K562 (cell line): ENCODE results near the gene JADE3. TPM values are rescaled to one million over a fixed set of nuclear protein-coding genes. Genes with fewer than 3 reads are reported as not detected.

Experiments used
- ATAC-seq: fragments of 200-7000 bp; cut with Tn5 transposase; 3 replicates; pipeline ENCODE4 v1.9.1; 2020; ENCODE audit warnings: moderate library complexity
- BruUV-seq: library from RNA; stranded (reverse); fragments of 400-500 nt; replicated peaks from 2 replicates; lab custom pipeline; 2021; lab: Mats Ljungman, UMichigan
- CTCF ChIA-PET: fragments of 300-600 bp; formaldehyde crosslinking; extraction: SDS; loops from one replicate; lab custom pipeline; 2021; ENCODE audit warnings: low intra/inter-chr PET ratio; lab: Yijun Ruan, JAX
- POLR2A ChIA-PET: fragments of 300-600, 350-650 bp; sonication (Branson Sonifier 250); formaldehyde crosslinking; extraction: SDS; loops from one replicate; lab custom pipeline; 2021; ENCODE audit warnings: antibody characterized with exemption, inconsistent platforms; lab: Yijun Ruan, JAX
- DNase-seq, 4 experiments: peaks; one replicate each; pipeline versions ENCODE4 v3.0.0 to v3.0.0-alpha.2; 2011 to 2018; ENCODE audit warnings: low spot score in 3 of 4, mixed read lengths in 3 of 4; ENCODE audit errors: extremely low read depth in 1 of 4
- FAIRE-seq: peaks from 2 replicates; lab custom pipeline; 2011; peaks lifted over from hg19 to GRCh38; lab: Jason Lieb, UNC
- H2AFZ ChIP-seq: 2 replicates; pipeline ENCODE4 v1.6.0; 2011; ENCODE audit warnings: low read depth, low read length, control low read depth, inconsistent platforms
- H3K27ac ChIP-seq: fragments of 200-600 bp; 3 replicates; pipeline ENCODE4 v1.8.0; 2011; ENCODE audit warnings: low read depth, mild to moderate bottlenecking, control low read depth, inconsistent platforms, low read length, moderate library complexity, mixed read lengths; ENCODE audit errors: extremely low read depth
- H3K27me3 ChIP-seq, 2 experiments: fragments of 300-600 bp in 1 of 2; 2 replicates in 1 of 2; 3 replicates in 1 of 2; pipeline versions ENCODE4 v1.6.0 to v1.8.0; 2011; ENCODE audit warnings: inconsistent platforms in 2 of 2, low read length in 2 of 2, mild to moderate bottlenecking in 1 of 2, mixed read lengths in 1 of 2, moderate library complexity in 1 of 2; ENCODE audit not compliant: control insufficient read depth in 2 of 2, insufficient read depth in 2 of 2
- H3K36me3 ChIP-seq: fragments of 300-600 bp; 3 replicates; pipeline ENCODE4 v1.8.0; 2011; ENCODE audit warnings: mild to moderate bottlenecking, low read length, inconsistent platforms; ENCODE audit not compliant: control insufficient read depth, insufficient read depth
- H3K4me1 ChIP-seq, 2 experiments: fragments of 200-600 bp in 1 of 2; replicated peaks in 1 of 2; 2 replicates in 1 of 2; 3 replicates in 1 of 2; pipeline versions ENCODE4 v1.5.1 to v1.8.0; 2011; ENCODE audit warnings: inconsistent platforms in 2 of 2, low read length in 2 of 2, mild to moderate bottlenecking in 1 of 2, mixed read lengths in 1 of 2, moderate library complexity in 1 of 2; ENCODE audit not compliant: control insufficient read depth in 2 of 2, insufficient read depth in 2 of 2
- H3K4me2 ChIP-seq: 2 replicates; pipeline ENCODE4 v1.6.1; 2011; ENCODE audit warnings: low read length, control low read depth, inconsistent platforms, mixed read lengths; ENCODE audit not compliant: insufficient read depth
- H3K4me3 ChIP-seq: fragments of 200-600 bp; sonication (generic), shearing (Covaris generic); 2 replicates; pipeline ENCODE4 v1.5.1; 2016; ENCODE audit warnings: control low read depth, inconsistent platforms
- H3K79me2 ChIP-seq: fragments of 200-600 bp; 3 replicates; pipeline ENCODE4 v1.8.0; 2011; ENCODE audit warnings: low read length, inconsistent platforms; ENCODE audit not compliant: control insufficient read depth, insufficient read depth
- H3K9ac ChIP-seq, 2 experiments: 2 replicates each; pipeline versions ENCODE4 v1.6.0 to v1.6.1; 2011; ENCODE audit warnings: low read depth in 2 of 2, low read length in 2 of 2, control low read depth in 1 of 2, inconsistent platforms in 1 of 2, mild to moderate bottlenecking in 1 of 2, mixed read lengths in 1 of 2; ENCODE audit not compliant: insufficient read depth in 1 of 2
- H3K9me1 ChIP-seq: one replicate; pipeline ENCODE4 v1.6.0; 2011; ENCODE audit warnings: inconsistent platforms, mild to moderate bottlenecking, low read length, moderate library complexity; ENCODE audit not compliant: control insufficient read depth, insufficient read depth
- H3K9me3 ChIP-seq: replicated peaks from 2 replicates; pipeline ENCODE4 v1.5.1; 2011; ENCODE audit warnings: low read depth, low read length, inconsistent platforms; ENCODE audit not compliant: control insufficient read depth, insufficient read depth
- H4K20me1 ChIP-seq: replicated peaks from 2 replicates; pipeline ENCODE4 v1.6.1; 2011; ENCODE audit warnings: low read length, inconsistent platforms, mixed read lengths; ENCODE audit not compliant: control insufficient read depth, insufficient read depth
- ADNP ChIP-seq: fragments of 200-800 bp; sonication (Bioruptor generic); IDR thresholded peaks from 2 replicates; pipeline ENCODE4 v1.6.1; 2016; ENCODE audit warnings: missing genetic modification characterization, missing compliant biosample characterization
- CBX2 ChIP-seq: fragments of 200-600 bp; sonication (generic); IDR thresholded peaks from one replicate; pipeline ENCODE4 v1.6.1; 2012; ENCODE audit warnings: mild to moderate bottlenecking, low read length, inconsistent platforms; ENCODE audit not compliant: insufficient read depth, poor library complexity, severe bottlenecking
- CREBBP ChIP-seq: IDR thresholded peaks from one replicate; pipeline ENCODE4 v1.6.1; 2012; ENCODE audit warnings: low read depth, mild to moderate bottlenecking, control low read depth, inconsistent platforms, low read length
- DACH1 ChIP-seq: fragments of 450-650 bp; IDR thresholded peaks from 2 replicates; pipeline ENCODE4 v1.6.1; 2018; ENCODE audit not compliant: partially characterized antibody
- EHMT2 ChIP-seq: fragments of 450-650 bp; IDR thresholded peaks from 2 replicates; pipeline ENCODE4 v1.6.1; 2018; ENCODE audit warnings: antibody characterized with exemption
- IFI16 ChIP-seq: fragments of 250-450 bp; sonication (Bioruptor Pico); IDR thresholded peaks from 2 replicates; pipeline ENCODE4 v2.1.2; 2022; ENCODE audit warnings: mild to moderate bottlenecking, inconsistent platforms
- JUN ChIP-seq, 2 experiments: sonication (generic) in 1 of 2; formaldehyde crosslinking in 1 of 2; IDR thresholded peaks; 2 replicates each; pipeline versions ENCODE4 v1.6.1 to v1.8.0; 2012 to 2022; ENCODE audit warnings: borderline replicate concordance in 2 of 2, mild to moderate bottlenecking in 2 of 2, improper control_type of control experiment in 1 of 2, low read depth in 1 of 2, low read length in 1 of 2, missing genetic modification reagents in 1 of 2
- JUNB ChIP-seq: fragments of 450-650 bp; formaldehyde crosslinking; conservative IDR thresholded peaks from 2 replicates; pipeline ENCODE4 v1.4.0; 2020; ENCODE audit warnings: mild to moderate bottlenecking
- MTA3 ChIP-seq: fragments of 450-650 bp; formaldehyde crosslinking; IDR thresholded peaks from 2 replicates; pipeline ENCODE4 v1.6.1; 2017; ENCODE audit warnings: mild to moderate bottlenecking, borderline replicate concordance
- NEUROD1 ChIP-seq: fragments of 150-350 bp; IDR thresholded peaks from 2 replicates; pipeline ENCODE4 v1.6.1; 2014; ENCODE audit warnings: borderline replicate concordance, low read length, low read depth; ENCODE audit not compliant: partially characterized antibody
- NFE2L1 ChIP-seq: fragments of 450-650 bp; IDR thresholded peaks from 2 replicates; pipeline ENCODE4 v1.6.1; 2016; ENCODE audit warnings: missing genetic modification characterization, low read depth, mild to moderate bottlenecking, missing compliant biosample characterization, moderate library complexity, borderline replicate concordance
- NR4A1 ChIP-seq, 2 experiments: fragments of 250-450 bp in 1 of 2; fragments of 450-650 bp in 1 of 2; sonication (Bioruptor Pico) in 1 of 2; IDR thresholded peaks; 2 replicates each; pipeline versions ENCODE4 v1.4.0 to v1.6.1; 2016 to 2020; ENCODE audit warnings: mild to moderate bottlenecking in 2 of 2, missing compliant biosample characterization in 1 of 2, missing genetic modification characterization in 1 of 2, moderate library complexity in 1 of 2
- POLR2AphosphoS2 ChIP-seq: IDR thresholded peaks from 2 replicates; pipeline ENCODE4 v1.6.1; 2012; ENCODE audit warnings: low read length, improper control_type of control experiment
- RNF2 ChIP-seq: sonication (generic); IDR thresholded peaks from 2 replicates; pipeline ENCODE4 v1.6.1; 2016
- SOX6 ChIP-seq: fragments of 450-650 bp; IDR thresholded peaks from 2 replicates; pipeline ENCODE4 v1.6.1; 2014; ENCODE audit warnings: mild to moderate bottlenecking
- TRIM28 ChIP-seq: fragments of 450-650 bp; IDR thresholded peaks from 2 replicates; pipeline ENCODE4 v1.6.1; 2017
- ZFP30 ChIP-seq: fragments of 250-450 bp; sonication (Bioruptor Pico); IDR thresholded peaks from 2 replicates; pipeline ENCODE4 v1.8.0; 2022; ENCODE audit warnings: moderate library complexity, mild to moderate bottlenecking, inconsistent platforms, borderline replicate concordance
- ZNF146 ChIP-seq: IDR thresholded peaks from one replicate; pipeline ENCODE4 v1.6.1; 2018; ENCODE audit warnings: missing compliant biosample characterization; ENCODE audit not compliant: unreplicated experiment
- ZNF316 ChIP-seq: fragments of 450-650 bp; IDR thresholded peaks from 2 replicates; pipeline ENCODE4 v1.6.1; 2016
- ZNF696 ChIP-seq: fragments of 250-450 bp; sonication (Bioruptor Pico); conservative IDR thresholded peaks from 2 replicates; pipeline ENCODE4 v1.4.0; 2020; ENCODE audit warnings: mild to moderate bottlenecking, moderate library complexity
- ZNF778 ChIP-seq: fragments of 450-650 bp; formaldehyde crosslinking; IDR thresholded peaks from 2 replicates; pipeline ENCODE4 v1.4.0; 2020; ENCODE audit warnings: mild to moderate bottlenecking, moderate library complexity
- WGBS: fragments of 100-300 bp; shearing (Covaris generic); methylation state at CpG from one replicate; pipeline ENCODE4 v1.1.6; 2016; ENCODE audit warnings: low coverage, mixed read lengths; ENCODE audit not compliant: insufficient coverage; ENCODE audit errors: missing lambda C conversion rate; 5-methylcytosine and 5-hydroxymethylcytosine counted together
- in situ Hi-C: fragments of 300-500 bp; cut with MboI; formaldehyde crosslinking; loops from 4 replicates; pipeline ENCODE4 v1.15.0; 2018; ENCODE audit warnings: inconsistent platforms, mixed read lengths
- intact Hi-C: fragments of 100-400 bp; cut with micrococcal nuclease; formaldehyde crosslinking; loops from 2 replicates; pipeline ENCODE4 v1.14.2; 2022
- polyA plus RNA-seq, 8 experiments: library from polyadenylated mRNA; depleted of rRNA in 4 of 8; stranded (reverse) in 5 of 8; unstranded in 3 of 8; fragments of >200 nt; fragmentation: Nextera tagmentation in 2 of 8; fragmentation: Illumina TruSeq in 1 of 8; extraction: Ambion mirVana in 2 of 8; extraction: Trizol in 1 of 8; gene quantifications; 2 replicates each; pipeline versions ENCODE4 v1.2.1 to v1.2.3, GENCODE V29; 2011 to 2014; ENCODE audit warnings: inconsistent platforms in 1 of 8, missing spikeins in 1 of 8
- total RNA-seq, 7 experiments: library from RNA; depleted of rRNA in 6 of 7; stranded (reverse); fragments of >200 nt in 6 of 7; fragmentation: Illumina TruSeq in 2 of 7; extraction: Trizol in 2 of 7; gene quantifications; 2 replicates each; pipeline versions ENCODE4 v1.2.1 to v1.2.3, GENCODE V29; 2011 to 2021; ENCODE audit warnings: low replicate concordance in 1 of 7

Gene JADE3
- total and polyA plus RNA-seq, 9 of the 15 experiments (the other 6 are each of a cell fraction or from before 2014, with no cell fraction given), result 2.6 to 10.0 (median 7.0) TPM

DNA sequence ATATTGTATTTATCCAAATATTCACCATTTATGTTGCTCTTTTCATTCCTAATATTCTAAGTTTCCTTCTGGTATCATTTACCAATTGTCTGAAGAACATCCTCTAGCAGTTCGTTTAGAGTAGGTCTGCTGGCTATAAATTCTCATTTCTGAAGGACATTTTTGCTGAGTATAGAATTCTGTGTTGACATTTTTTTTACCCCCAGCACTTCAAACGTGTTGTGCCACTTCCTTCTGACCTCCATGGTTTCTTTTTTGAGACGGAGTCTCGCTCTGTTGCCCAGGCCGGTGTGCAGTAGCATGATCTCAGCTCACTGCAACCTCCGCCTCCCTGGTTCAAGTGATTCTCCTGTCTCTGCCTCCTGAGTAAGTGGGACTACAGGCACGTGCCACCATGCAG lies 26.4 kb downstream of the JADE3 start:
- Histone ChIP-seq H4K20me1 (no peaks in the 10 kb centered on the region), H3K4me2 (no peak overlapping the region), H3K36me3 (no peaks in the 10 kb centered on the region), H3K79me2 (no peaks in the 10 kb centered on the region), H3K4me3 (no peak overlapping the region), H3K9me3 (no peaks in the 10 kb centered on the region), H3K27ac (no peak overlapping the region), H3K9me1 (no peaks in the 10 kb centered on the region), H3K9ac (no peak overlapping the region), H3K4me1 (no peaks in the 10 kb centered on the region), H2AFZ (no peak overlapping the region), H3K27me3 (no peaks in the 10 kb centered on the region)
- DNase-seq (no peak), ATAC-seq (no peak), FAIRE-seq (no peak)
- intact Hi-C loops, result no loop called here
- 21% methylated on average over 5 of the region's 7 CpGs for WGBS
- POLR2A ChIA-PET, result no interaction called here
- CTCF ChIA-PET, result no interaction called here
- in situ Hi-C loops, result no loop called here
- BruUV-seq, result no TSS peak
- TF ChIP-seq ZNF696 (CRISPR knock-in tag) (no peak), POLR2AphosphoS2 (no peak), DACH1 (no peak), CREBBP (no peak), ZNF316 (peak; percentile 20; the same call in 1 of the 2 replicates), CBX2 (no peak), EHMT2 (no peak)

GRCh38 chrX:46941341-46941740 lies 29.1 kb downstream of the JADE3 start:
- no TSS peak for BruUV-seq
- no peak overlapping the region for H3K9ac ChIP-seq
- in situ Hi-C loops (no loop called here), intact Hi-C loops (no loop called here)
- no peak for TF ChIP-seq NR4A1 (CRISPR knock-in tag; IDR thresholded peaks at IDR 0.05)
- no peak for TF ChIP-seq NR4A1 (tag; IDR thresholded peaks at IDR 0.05)
- no peak for TF ChIP-seq SOX6
- no peak for TF ChIP-seq NEUROD1
- no peak for TF ChIP-seq ZNF778 (CRISPR knock-in tag)
- no peak for TF ChIP-seq NFE2L1
- no peak for TF ChIP-seq ZNF146 (CRISPR knock-in tag)
- no peak for TF ChIP-seq ZFP30 (CRISPR knock-in tag)
- no peak for TF ChIP-seq ADNP
- TF ChIP-seq JUNB (CRISPR knock-in tag), result no peak
- TF ChIP-seq JUN (IDR thresholded peaks at IDR 0.05; ENCODE audit: borderline replicate concordance, low read depth, low read length), result no peak
- TF ChIP-seq JUN (CRISPR knock-in tag; IDR thresholded peaks at IDR 0.05; ENCODE audit: borderline replicate concordance), result no peak
- TF ChIP-seq TRIM28, result no peak
- TF ChIP-seq IFI16 (CRISPR knock-in tag), result no peak
- no peak for TF ChIP-seq MTA3
- no peak for TF ChIP-seq RNF2
- no peak overlapping the region for H2AFZ ChIP-seq
- H3K79me2 ChIP-seq, result no peaks in the 10 kb centered on the region; the same call in 2 of the 3 replicates
- no peak overlapping the region for H3K27ac ChIP-seq
- no peak for DNase-seq
- ATAC-seq, result no peak
- H3K27me3 ChIP-seq, result no peaks in the 10 kb centered on the region
- CTCF ChIA-PET, result no interaction called here
- H4K20me1 ChIP-seq, result no peaks in the 10 kb centered on the region
- no peak overlapping the region for H3K4me2 ChIP-seq
- H3K9me3 ChIP-seq, result no peaks in the 10 kb centered on the region
- no peaks in the 10 kb centered on the region for H3K9me1 ChIP-seq
- no peaks in the 10 kb centered on the region for H3K36me3 ChIP-seq
- H3K4me1 ChIP-seq, result no peaks in the 10 kb centered on the region
- POLR2A ChIA-PET, result no interaction called here
- FAIRE-seq, result no peak
- H3K4me3 ChIP-seq, result no peak overlapping the region
